ENCODE measurements around the gene TPPP.

TPPP gene

GRCh38 chr5:658103-658502 is 35.0 kb downstream of the TPPP start:
- no peaks in the 10 kb centered on the region for H3F3A ChIP-seq (ENCODE audit: low read depth)
- no peaks in the 10 kb centered on the region for H3K79me2 ChIP-seq (ENCODE audit: insufficient read depth, low read length)
- H3K9me2 ChIP-seq (replicated peaks; ENCODE audit: low read depth, low read length), result no peaks in the 10 kb centered on the region
- H3K4me2 ChIP-seq (ENCODE audit: low read depth, low read length, poor library complexity, severe bottlenecking), result no peak overlapping the region
- no peak for TF ChIP-seq CTCF (conservative IDR thresholded peaks at IDR 0.05; ENCODE audit: low read length)
- no peak for TF ChIP-seq EZH2phosphoT487 (IDR thresholded peaks at IDR 0.05; ENCODE audit: borderline replicate concordance)
- no peak overlapping the region for H3K9ac ChIP-seq (ENCODE audit: low read depth, low read length, poor library complexity, severe bottlenecking)
- H3K36me3 ChIP-seq (ENCODE audit: insufficient read depth, low read length), result peaks cover 37% of the 10 kb centered on the region; the same call in 1 of the 2 replicates
- H3K4me1 ChIP-seq (ENCODE audit: insufficient read depth, low read length, poor library complexity, severe bottlenecking), result peaks cover 4% of the 10 kb centered on the region
- no peaks in the 10 kb centered on the region for H4K20me1 ChIP-seq (ENCODE audit: insufficient read depth, low read length, poor library complexity, severe bottlenecking)
- H2AFZ ChIP-seq (ENCODE audit: low read length), result no peak overlapping the region
- H3K4me3 ChIP-seq (ENCODE audit: low read length, poor library complexity, severe bottlenecking), result no peak overlapping the region
- no peaks in the 10 kb centered on the region for H3K9me3 ChIP-seq (ENCODE audit: insufficient read depth, low read depth, low read length)
- no peaks in the 10 kb centered on the region for H3K27me3 ChIP-seq (ENCODE audit: insufficient read depth, low read length, poor library complexity, severe bottlenecking)

- Histone ChIP-seq H3K4me3 (ENCODE audit: low read length, poor library complexity, severe bottlenecking) (no peak overlapping the region), H3K9me2 (replicated peaks; ENCODE audit: low read depth, low read length) (no peaks in the 10 kb centered on the region), H3K9ac (ENCODE audit: low read depth, low read length, poor library complexity, severe bottlenecking) (no peak overlapping the region), H4K20me1 (ENCODE audit: insufficient read depth, low read length, poor library complexity, severe bottlenecking) (no peaks in the 10 kb centered on the region), H3K27me3 (ENCODE audit: insufficient read depth, low read length, poor library complexity, severe bottlenecking) (no peaks in the 10 kb centered on the region), H3K79me2 (ENCODE audit: insufficient read depth, low read length) (no peaks in the 10 kb centered on the region), H3K4me1 (ENCODE audit: insufficient read depth, low read length, poor library complexity, severe bottlenecking) (peaks cover 4% of the 10 kb centered on the region), H2AFZ (ENCODE audit: low read length) (no peak overlapping the region), H3K4me2 (ENCODE audit: low read depth, low read length, poor library complexity, severe bottlenecking) (no peak overlapping the region), H3K9me3 (ENCODE audit: insufficient read depth, low read depth, low read length) (no peaks in the 10 kb centered on the region), H3K36me3 (ENCODE audit: insufficient read depth, low read length) (peaks cover 37% of the 10 kb centered on the region; the same call in 1 of the 2 replicates), H3F3A (ENCODE audit: low read depth) (no peaks in the 10 kb centered on the region)
- TF ChIP-seq EZH2phosphoT487 (IDR thresholded peaks at IDR 0.05; ENCODE audit: borderline replicate concordance) (no peak), CTCF (conservative IDR thresholded peaks at IDR 0.05; ENCODE audit: low read length) (no peak)
Measured at GRCh38 chr5:657570-657969, 35.6 kb downstream of the TPPP start.

DNA sequence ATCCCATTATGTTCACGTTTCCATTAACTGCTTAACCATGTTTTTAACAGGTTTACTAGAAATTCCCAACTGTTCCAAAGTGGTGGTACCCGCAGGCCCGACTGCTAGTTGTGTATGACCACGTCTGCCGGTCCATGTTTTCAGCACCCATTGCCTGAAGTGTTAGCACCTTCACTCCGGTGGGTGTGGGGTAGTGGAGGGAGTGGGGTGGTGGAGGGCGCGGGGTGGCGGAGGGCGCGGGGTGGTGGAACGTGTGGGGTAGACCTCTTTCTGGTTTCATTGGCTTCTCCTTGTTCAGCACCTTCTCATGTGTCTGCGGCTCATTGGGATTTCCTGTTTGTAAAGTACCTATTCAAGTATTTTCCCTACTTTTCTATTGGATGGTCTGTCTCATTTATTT is 37.7 kb downstream of the TPPP start:
- no peaks in the 10 kb centered on the region for H3K27me3 ChIP-seq (ENCODE audit: insufficient read depth, low read length, poor library complexity, severe bottlenecking)
- H4K20me1 ChIP-seq (ENCODE audit: insufficient read depth, low read length, poor library complexity, severe bottlenecking), result no peaks in the 10 kb centered on the region
- H3F3A ChIP-seq (ENCODE audit: low read depth), result no peaks in the 10 kb centered on the region
- no peak overlapping the region for H2AFZ ChIP-seq (ENCODE audit: low read length)
- H3K9ac ChIP-seq (ENCODE audit: low read depth, low read length, poor library complexity, severe bottlenecking), result no peak overlapping the region
- no peaks in the 10 kb centered on the region for H3K9me3 ChIP-seq (ENCODE audit: insufficient read depth, low read depth, low read length)
- H3K36me3 ChIP-seq (ENCODE audit: insufficient read depth, low read length), result peaks cover 44% of the 10 kb centered on the region; the same call in 1 of the 2 replicates
- H3K9me2 ChIP-seq (replicated peaks; ENCODE audit: low read depth, low read length), result no peaks in the 10 kb centered on the region
- no peak overlapping the region for H3K4me3 ChIP-seq (ENCODE audit: low read length, poor library complexity, severe bottlenecking)
- H3K79me2 ChIP-seq (ENCODE audit: insufficient read depth, low read length), result no peaks in the 10 kb centered on the region
- H3K4me2 ChIP-seq (ENCODE audit: low read depth, low read length, poor library complexity, severe bottlenecking), result no peak overlapping the region
- no peak for TF ChIP-seq EZH2phosphoT487 (IDR thresholded peaks at IDR 0.05; ENCODE audit: borderline replicate concordance)
- TF ChIP-seq CTCF (conservative IDR thresholded peaks at IDR 0.05; ENCODE audit: low read length), result no peak
- peaks cover 2% of the 10 kb centered on the region for H3K4me1 ChIP-seq (ENCODE audit: insufficient read depth, low read length, poor library complexity, severe bottlenecking)

Measured in Loucy (cell line).